Body of pancreas (tissue), 4 donors: ENCODE data around the gene HECW1.

Experiments
- POLR2A ChIP-seq, 3 donors: fragments of 450-650 bp; IDR thresholded peaks; one replicate each; pipeline ENCODE4 v1.6.1; 2016; ENCODE audit warnings: antibody characterized with exemption in 3 of 3, mild to moderate bottlenecking in 2 of 3
- TF ChIP-seq, protein P1 (sequence below), 7 experiments: fragments of 450-650 bp in 4 of 7; fragments of 200-600 bp in 3 of 7; sonication (generic) in 3 of 7; IDR thresholded peaks; one replicate each; pipeline ENCODE4 v1.5.1; 2016 to 2019; ENCODE audit warnings: antibody characterized with exemption in 7 of 7

DNA sequence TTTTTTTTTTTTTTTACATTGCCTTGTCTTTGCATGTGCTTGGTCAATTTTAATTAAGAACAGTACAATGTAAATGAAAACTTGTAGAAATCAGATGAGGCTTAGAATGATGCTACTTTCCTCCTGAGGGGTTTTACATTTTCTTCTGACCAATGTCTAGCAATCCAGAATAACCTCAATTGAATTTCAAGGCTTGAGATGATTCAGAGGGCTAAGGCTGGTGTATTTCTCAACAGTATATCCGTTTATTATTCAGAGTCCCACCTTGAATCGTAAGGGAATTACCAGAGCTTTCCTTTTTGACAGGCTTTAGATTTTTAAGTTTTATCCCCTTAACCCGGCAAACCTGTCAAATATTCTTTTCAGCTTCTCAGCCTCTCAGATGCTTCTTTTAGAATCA, 239.2 kb downstream of the HECW1 start:
- TF ChIP-seq, protein P1, sequence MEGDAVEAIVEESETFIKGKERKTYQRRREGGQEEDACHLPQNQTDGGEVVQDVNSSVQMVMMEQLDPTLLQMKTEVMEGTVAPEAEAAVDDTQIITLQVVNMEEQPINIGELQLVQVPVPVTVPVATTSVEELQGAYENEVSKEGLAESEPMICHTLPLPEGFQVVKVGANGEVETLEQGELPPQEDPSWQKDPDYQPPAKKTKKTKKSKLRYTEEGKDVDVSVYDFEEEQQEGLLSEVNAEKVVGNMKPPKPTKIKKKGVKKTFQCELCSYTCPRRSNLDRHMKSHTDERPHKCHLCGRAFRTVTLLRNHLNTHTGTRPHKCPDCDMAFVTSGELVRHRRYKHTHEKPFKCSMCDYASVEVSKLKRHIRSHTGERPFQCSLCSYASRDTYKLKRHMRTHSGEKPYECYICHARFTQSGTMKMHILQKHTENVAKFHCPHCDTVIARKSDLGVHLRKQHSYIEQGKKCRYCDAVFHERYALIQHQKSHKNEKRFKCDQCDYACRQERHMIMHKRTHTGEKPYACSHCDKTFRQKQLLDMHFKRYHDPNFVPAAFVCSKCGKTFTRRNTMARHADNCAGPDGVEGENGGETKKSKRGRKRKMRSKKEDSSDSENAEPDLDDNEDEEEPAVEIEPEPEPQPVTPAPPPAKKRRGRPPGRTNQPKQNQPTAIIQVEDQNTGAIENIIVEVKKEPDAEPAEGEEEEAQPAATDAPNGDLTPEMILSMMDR (IDR thresholded peaks at IDR 0.05): no peak
- no peak for TF ChIP-seq POLR2A (IDR thresholded peaks at IDR 0.05)
